Adrenal gland (tissue), 12 donors: ENCODE data around the gene FOXQ1. TPM values are rescaled to one million over a fixed set of nuclear protein-coding genes. Genes with fewer than 3 reads are reported as not detected.

ENCODE experiments used
- DNase-seq, 7 donors: peaks; one replicate each; pipeline ENCODE4 v3.0.0-alpha.2; 2019 to 2020
- H3K27ac ChIP-seq, 5 donors: fragments of 200-600 bp; sonication (generic) in 4 of 5; 1 replicate in 3 of 5; 2 replicates in 2 of 5; pipeline versions ENCODE4 v1.5.1 to v1.8.0; 2016 to 2020; ENCODE audit warnings: mild to moderate bottlenecking in 1 of 5
- H3K27me3 ChIP-seq: fragments of 200-600 bp; 2 replicates; pipeline ENCODE4 v1.8.0; 2021
- H3K36me3 ChIP-seq, 2 donors: fragments of 200-600 bp; replicated peaks in 1 of 2; 1 replicate in 1 of 2; 2 replicates in 1 of 2; pipeline versions ENCODE4 v1.5.1 to v1.8.0; 2018 to 2022
- H3K4me1 ChIP-seq, 2 donors: fragments of 200-600 bp; replicated peaks in 1 of 2; 1 replicate in 1 of 2; 2 replicates in 1 of 2; pipeline versions ENCODE4 v1.5.1 to v1.8.0; 2018 to 2021
- H3K4me3 ChIP-seq, 4 donors: fragments of 200-600 bp; sonication (generic) in 3 of 4; one replicate each; pipeline ENCODE4 v1.5.1; 2016 to 2018
- H3K9me3 ChIP-seq, 3 donors: fragments of 200-600 bp; sonication (generic) in 1 of 3; replicated peaks in 1 of 3; 1 replicate in 2 of 3; 2 replicates in 1 of 3; pipeline versions ENCODE4 v1.5.1 to v1.8.0; 2016 to 2021
- CTCF ChIP-seq, 6 experiments: fragments of 450-650 bp in 4 of 6; fragments of 200-600 bp in 2 of 6; sonication (generic) in 1 of 6; IDR thresholded peaks; 1 replicate in 5 of 6; 2 replicates in 1 of 6; pipeline versions ENCODE4 v1.5.1 to v1.8.0; 2016 to 2021; ENCODE audit warnings: antibody characterized with exemption in 6 of 6, mild to moderate bottlenecking in 2 of 6, moderate library complexity in 1 of 6
- POLR2A ChIP-seq, 2 donors: fragments of 450-650 bp; IDR thresholded peaks; one replicate each; pipeline ENCODE4 v1.6.1; 2017; ENCODE audit warnings: antibody characterized with exemption in 2 of 2, mild to moderate bottlenecking in 2 of 2, moderate library complexity in 1 of 2
- WGBS, 4 donors: extraction: QIAGEN DNeasy Blood & Tissue Kit in 2 of 4; methylation state at CpG; one replicate each; pipeline versions ENCODE4 v1.1.5 to v1.1.7; 2013 to 2017; 5-methylcytosine and 5-hydroxymethylcytosine counted together
- intact Hi-C, 2 donors: fragments of 100-400 bp; cut with DNase I; formaldehyde crosslinking; loops; one replicate each; pipeline versions ENCODE4 v1.14.1 to v1.15.0; 2022 to 2023
- polyA plus RNA-seq, 3 donors: library from polyadenylated mRNA; stranded (reverse); fragments of 200-250 nt in 2 of 3; fragments of 350-450 nt in 1 of 3; fragmentation: Illumina TruSeq in 1 of 3; extraction: RNeasy Lipid Tissue Mini Kit (QIAGEN cat#74804) in 1 of 3; gene quantifications; one replicate each; pipeline ENCODE4 v1.2.3, GENCODE V29; 2013 to 2014
- total RNA-seq, 9 donors: library from RNA; depleted of rRNA in 4 of 9; stranded (reverse); fragments of >200 nt in 4 of 9; fragments of 120-200 nt in 1 of 9; fragmentation: NEBNext Ultra II Directional in 1 of 9; extraction: Animal tissue kit (Norgen Biotek cat#: 25700) in 1 of 9; gene quantifications; one replicate each; pipeline versions ENCODE4 v1.1.0 to v1.2.4, GENCODE V29; 2013 to 2023
- donor health status: healthy with polysubstance abuse.
- donor health status: Bipolar disorder and iron deficiency.
- donor health status: DM: yes; HTN: yes; CAD: no.
- donor health status: DM: no; HTN: no; CAD: no.
- donor health status: DM: no; HTN: no; CAD: no.
- donor health status: DM: yes; HTN: yes; CAD: no.

FOXQ1 gene
- total and polyA plus RNA-seq, 12 donors = 0.05 to 0.24 (median 0.11) TPM; not detected in 9

DNA sequence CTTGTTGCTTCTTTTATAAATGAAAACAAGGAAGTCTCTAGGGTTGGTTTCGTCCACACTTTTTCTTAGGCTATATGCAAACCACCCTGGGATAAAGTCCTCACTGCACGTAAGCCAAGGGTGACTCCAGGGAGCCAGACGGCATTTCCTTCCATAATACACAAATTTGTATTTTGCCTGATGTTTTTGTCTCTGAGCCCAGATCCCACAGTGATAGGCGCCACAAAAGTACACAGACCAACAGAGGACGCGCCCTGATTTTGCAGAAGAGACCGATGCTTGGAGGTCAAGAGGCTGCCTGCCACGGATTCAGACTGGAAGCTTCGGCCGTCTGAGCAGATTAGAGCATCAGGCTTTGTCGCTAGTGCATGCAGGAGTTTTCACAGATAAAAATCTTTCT is 22.8 kb downstream of the FOXQ1 start:
- intact Hi-C loops = no loop called here
- no peak for TF ChIP-seq CTCF (IDR thresholded peaks at IDR 0.05)
- TF ChIP-seq POLR2A (IDR thresholded peaks at IDR 0.05) = no peak
- Histone ChIP-seq H3K4me3 (no peak overlapping the region), H3K27ac (no peak overlapping the region), H3K4me1 (no peaks in the 10 kb centered on the region), H3K27me3 (no peaks in the 10 kb centered on the region), H3K9me3 (no peaks in the 10 kb centered on the region), H3K36me3 (no peaks in the 10 kb centered on the region)
- no peak for DNase-seq
- WGBS, 4 donors = 58 to 69% (median 63%) methylated on average over 11 of the region's 11 CpGs

DNA sequence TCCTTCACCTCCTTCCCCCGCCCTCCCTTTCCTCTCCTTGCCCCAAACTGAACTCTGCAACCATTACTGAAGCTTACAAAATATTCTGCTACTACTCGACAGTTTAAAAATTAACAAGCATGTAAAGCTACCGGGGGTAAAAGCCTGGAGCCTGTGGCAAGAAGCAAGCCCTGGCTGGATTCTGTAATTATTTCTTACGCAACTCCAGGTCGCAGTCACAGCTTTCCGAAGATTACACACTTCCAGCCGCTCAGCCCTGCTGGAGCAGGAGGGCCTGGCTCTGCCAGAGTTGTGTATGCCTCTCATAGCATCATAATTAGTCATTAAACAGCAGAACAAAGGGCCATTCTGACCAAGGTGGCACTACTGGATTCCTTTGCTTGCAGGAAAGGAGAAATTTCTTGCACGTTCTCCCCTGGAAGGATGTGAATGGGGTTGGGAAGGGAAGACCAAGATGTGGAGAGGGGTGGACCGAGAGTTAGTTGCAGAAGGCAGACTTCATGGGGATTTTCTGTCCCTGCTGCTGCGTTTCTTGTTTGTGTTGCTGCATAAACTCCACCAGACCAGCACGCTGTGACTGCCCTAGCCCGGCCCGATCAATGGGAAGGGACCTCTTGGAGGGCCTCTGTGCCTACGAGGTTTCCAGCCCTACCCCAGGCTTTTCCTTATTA is 23.6 kb downstream of the FOXQ1 start:
- no peaks in the 10 kb centered on the region for H3K4me1 ChIP-seq
- H3K4me3 ChIP-seq = no peak overlapping the region
- no peak overlapping the region for H3K27ac ChIP-seq
- WGBS, 4 donors = 69 to 76% (median 70%) methylated on average over 14 of the region's 14 CpGs
- H3K36me3 ChIP-seq = no peaks in the 10 kb centered on the region
- H3K9me3 ChIP-seq = no peaks in the 10 kb centered on the region
- TF ChIP-seq POLR2A (IDR thresholded peaks at IDR 0.05) (no peak), CTCF (IDR thresholded peaks at IDR 0.05) (no peak)
- H3K27me3 ChIP-seq = no peaks in the 10 kb centered on the region
- no peak for DNase-seq
- intact Hi-C loops = no loop called here

GRCh38 chr6:1336246-1336843 is 24.4 kb downstream of the FOXQ1 start:
- Histone ChIP-seq H3K4me3 (no peak overlapping the region), H3K4me1 (no peaks in the 10 kb centered on the region), H3K27me3 (peaks cover 2% of the 10 kb centered on the region), H3K36me3 (no peaks in the 10 kb centered on the region), H3K9me3 (no peaks in the 10 kb centered on the region), H3K27ac (no peak overlapping the region)
- 70 to 93% (median 86%) methylated on average over 5 of the region's 5 CpGs for WGBS, 4 donors
- intact Hi-C loops = no loop called here
- TF ChIP-seq POLR2A (IDR thresholded peaks at IDR 0.05) (no peak), CTCF (IDR thresholded peaks at IDR 0.05) (no peak)
- no peak for DNase-seq

DNA sequence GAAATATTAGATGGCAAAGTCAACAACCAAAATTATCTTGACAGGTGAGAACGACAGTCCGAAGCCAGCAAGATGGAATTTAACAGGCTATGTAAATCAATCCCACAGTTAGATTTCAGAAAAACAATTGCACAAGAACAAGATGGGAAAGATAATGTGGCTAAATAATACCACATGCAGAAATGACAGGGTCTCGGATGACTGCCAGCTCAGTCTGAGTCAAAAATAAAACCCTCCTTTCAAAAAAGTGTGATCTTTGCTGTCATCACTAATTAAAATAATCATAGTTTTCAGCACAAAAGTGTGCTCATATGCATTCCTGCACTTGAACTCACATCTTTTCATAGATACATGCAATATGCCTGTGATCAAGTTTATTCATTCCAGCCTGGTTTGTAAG is 25.9 kb downstream of the FOXQ1 start:
- peaks cover 6% of the 10 kb centered on the region for H3K27me3 ChIP-seq
- H3K27ac ChIP-seq = no peak overlapping the region
- intact Hi-C loops = no loop called here
- no peaks in the 10 kb centered on the region for H3K9me3 ChIP-seq
- no peak for DNase-seq
- no peak for TF ChIP-seq POLR2A (IDR thresholded peaks at IDR 0.05)
- no peak for TF ChIP-seq CTCF (IDR thresholded peaks at IDR 0.05)
- H3K4me1 ChIP-seq = no peaks in the 10 kb centered on the region
- 80 to 87% (median 83%) methylated on average over 3 of the region's 3 CpGs for WGBS, 4 donors
- no peak overlapping the region for H3K4me3 ChIP-seq
- H3K36me3 ChIP-seq = no peaks in the 10 kb centered on the region
